ENCODE results near the gene C6orf15. TPM values are rescaled to one million over a fixed set of nuclear protein-coding genes. Genes with fewer than 3 reads are reported as not detected.
"Not testable (repeated sequence)": the region's sequence is repeated elsewhere in the genome, so short reads cannot be mapped to it uniquely, and the experiment has no call there.

Gene C6orf15
- total RNA-seq, 1 experiment from 2014 or later: not detected

GRCh38 chr6:31068669-31069340, 43.6 kb downstream of the C6orf15 start:
- DNase-seq (ENCODE audit: low read depth): peak; percentile 83

GRCh38 chr6:31067891-31068668, 44.3 kb downstream of the C6orf15 start:
- not testable (repeated sequence) for DNase-seq (ENCODE audit: low read depth)

GRCh38 chr6:31067028-31067427, 45.3 kb downstream of the C6orf15 start:
- DNase-seq (ENCODE audit: low read depth): not testable (repeated sequence)

- DNase-seq (ENCODE audit: low read depth): no peak
Observed at GRCh38 chr6:31065556-31065955, 46.8 kb downstream of the C6orf15 start.

GRCh38 chr6:31063906-31064435, 48.4 kb downstream of the C6orf15 start:
- no peak for DNase-seq (ENCODE audit: low read depth)

Other genes starting within 250 kb of the C6orf15 start
- 12.7 and 25.0 TPM in 2 replicates for gene DDR1, start 228.1 kb downstream of the C6orf15 start, total RNA-seq (2014; rRNA removed; shearing (Covaris generic))
- 12.6 and 13.7 TPM in 2 replicates for gene GTF2H4, start 204.4 kb downstream of the C6orf15 start, total RNA-seq (2014; rRNA removed; shearing (Covaris generic))
- 18.8 and 23.5 TPM in 2 replicates for gene VARS2, start 198.3 kb downstream of the C6orf15 start, total RNA-seq (2014; rRNA removed; shearing (Covaris generic))
- not detected in 2 replicates for gene SFTA2, start 180.4 kb downstream of the C6orf15 start, total RNA-seq (2014; rRNA removed; shearing (Covaris generic))
- not detected in 2 replicates for gene MUCL3, start 171.6 kb downstream of the C6orf15 start, total RNA-seq (2014; rRNA removed; shearing (Covaris generic))
- not detected in 2 replicates for gene MUC21, start 128.9 kb downstream of the C6orf15 start, total RNA-seq (2014; rRNA removed; shearing (Covaris generic))
- not detected in 2 replicates for gene MUC22, start 102.1 kb downstream of the C6orf15 start, total RNA-seq (2014; rRNA removed; shearing (Covaris generic))
- gene PSORS1C1, start 2.2 kb upstream of the C6orf15 start, total RNA-seq (2014; rRNA removed; shearing (Covaris generic)): 0.23 and 1.5 TPM in 2 replicates
- not detected in 2 replicates for gene CDSN, start 7.9 kb upstream of the C6orf15 start, total RNA-seq (2014; rRNA removed; shearing (Covaris generic))
- not detected in 2 replicates for gene PSORS1C2, start 26.5 kb upstream of the C6orf15 start, total RNA-seq (2014; rRNA removed; shearing (Covaris generic))
- 41.5 and 42.0 TPM in 2 replicates for gene CCHCR1, start 45.2 kb upstream of the C6orf15 start, total RNA-seq (2014; rRNA removed; shearing (Covaris generic))
- 47.5 and 48.2 TPM in 2 replicates for gene TCF19, start 46.0 kb upstream of the C6orf15 start, total RNA-seq (2014; rRNA removed; shearing (Covaris generic))
- gene POU5F1, start 58.1 kb upstream of the C6orf15 start, total RNA-seq (2014; rRNA removed; shearing (Covaris generic)): 5.6 and 12.2 TPM in 2 replicates
- 431 and 475 TPM in 2 replicates for gene HLA-C, start 159.5 kb upstream of the C6orf15 start, total RNA-seq (2014; rRNA removed; shearing (Covaris generic))
- gene HLA-B, start 244.6 kb upstream of the C6orf15 start, total RNA-seq (2014; rRNA removed; shearing (Covaris generic)): 415 and 797 TPM in 2 replicates

Data from Daoy (cell line).